HepG2 (cell line): ENCODE results near the gene CIB1. TPM values are rescaled to one million over a fixed set of nuclear protein-coding genes. Genes with fewer than 3 reads are reported as not detected.

Source experiments
- ATF3 ChIP-seq: sonication (generic); formaldehyde crosslinking; IDR thresholded peaks from 2 replicates; pipeline ENCODE4 v1.4.0; 2020; ENCODE audit warnings: missing genetic modification reagents
- ATRX ChIP-seq: sonication (generic); formaldehyde crosslinking; IDR thresholded peaks from 2 replicates; pipeline ENCODE4 v1.4.0; 2020; ENCODE audit warnings: missing genetic modification reagents, borderline replicate concordance
- CC2D1A ChIP-seq: sonication (generic); formaldehyde crosslinking; IDR thresholded peaks from 2 replicates; pipeline ENCODE4 v1.8.1; 2023; ENCODE audit warnings: mild to moderate bottlenecking, missing genetic modification reagents
- CREM ChIP-seq, 2 experiments: sonication (generic) in 1 of 2; formaldehyde crosslinking in 1 of 2; IDR thresholded peaks; 2 replicates each; pipeline versions ENCODE4 v1.4.0 to v1.6.1; 2016 to 2020; ENCODE audit warnings: antibody characterized with exemption in 1 of 2, mild to moderate bottlenecking in 1 of 2, missing genetic modification reagents in 1 of 2
- FOXO1 ChIP-seq: sonication (generic); formaldehyde crosslinking; IDR thresholded peaks from 2 replicates; pipeline ENCODE4 v1.4.0; 2020; ENCODE audit warnings: missing genetic modification reagents
- FOXO4 ChIP-seq: sonication (generic); formaldehyde crosslinking; conservative IDR thresholded peaks from 2 replicates; pipeline ENCODE4 v1.8.1; 2023; ENCODE audit warnings: missing genetic modification reagents
- HNRNPK ChIP-seq: fragments of 200-400 bp; formaldehyde crosslinking; IDR thresholded peaks from 2 replicates; pipeline ENCODE4 v1.6.1; 2018; ENCODE audit warnings: low read length, low read depth, moderate library complexity, mild to moderate bottlenecking; ENCODE audit not compliant: poor library complexity, severe bottlenecking
- JARID2 ChIP-seq: sonication (generic); formaldehyde crosslinking; IDR thresholded peaks from 2 replicates; pipeline ENCODE4 v1.8.1; 2023; ENCODE audit warnings: missing genetic modification reagents, inconsistent platforms; ENCODE audit not compliant: insufficient replicate concordance
- KDM3A ChIP-seq: IDR thresholded peaks from 2 replicates; pipeline ENCODE4 v1.6.1; 2018; ENCODE audit warnings: low read depth, missing compliant biosample characterization
- MED1 ChIP-seq: sonication (generic); formaldehyde crosslinking; IDR thresholded peaks from 2 replicates; pipeline ENCODE4 v1.4.0; 2020; ENCODE audit warnings: missing genetic modification reagents
- MLLT10 ChIP-seq: sonication (generic); formaldehyde crosslinking; IDR thresholded peaks from 2 replicates; pipeline ENCODE4 v1.4.0; 2020; ENCODE audit warnings: missing genetic modification reagents
- MTA1 ChIP-seq: sonication (generic); formaldehyde crosslinking; IDR thresholded peaks from 2 replicates; pipeline ENCODE4 v1.4.0; 2020; ENCODE audit warnings: missing genetic modification reagents, mild to moderate bottlenecking, borderline replicate concordance
- SAP130 ChIP-seq: IDR thresholded peaks from 2 replicates; pipeline ENCODE4 v1.6.1; 2016; ENCODE audit warnings: low read depth
- TBX2 ChIP-seq: sonication (generic); formaldehyde crosslinking; IDR thresholded peaks from 2 replicates; pipeline ENCODE4 v1.5.0; 2020; ENCODE audit warnings: missing genetic modification reagents, mild to moderate bottlenecking, borderline replicate concordance
- TCF7L2 ChIP-seq: IDR thresholded peaks from 2 replicates; pipeline ENCODE4 v1.6.1; 2011; ENCODE audit warnings: mild to moderate bottlenecking, low read depth, low read length, moderate library complexity
- ZNF24 ChIP-seq: fragments of 450-650 bp; IDR thresholded peaks from 2 replicates; pipeline ENCODE4 v1.6.1; 2017; ENCODE audit warnings: antibody characterized with exemption, mild to moderate bottlenecking
- ZNF281 ChIP-seq: sonication (generic); formaldehyde crosslinking; IDR thresholded peaks from 2 replicates; pipeline ENCODE4 v1.4.0; 2020; ENCODE audit warnings: missing genetic modification reagents, borderline replicate concordance
- ZNF326 ChIP-seq: sonication (generic); formaldehyde crosslinking; IDR thresholded peaks from 2 replicates; pipeline ENCODE4 v1.4.0; 2020; ENCODE audit warnings: missing genetic modification reagents, borderline replicate concordance
- ZNF331 ChIP-seq: sonication (generic); formaldehyde crosslinking; IDR thresholded peaks from 2 replicates; pipeline ENCODE4 v1.4.0; 2020; ENCODE audit warnings: missing genetic modification reagents
- ZNF33A ChIP-seq: sonication (generic); formaldehyde crosslinking; IDR thresholded peaks from 2 replicates; pipeline ENCODE4 v1.5.1; 2020; ENCODE audit warnings: missing genetic modification reagents, mild to moderate bottlenecking, moderate library complexity, borderline replicate concordance
- ZNF44 ChIP-seq: sonication (generic); formaldehyde crosslinking; IDR thresholded peaks from 2 replicates; pipeline ENCODE4 v1.5.1; 2020; ENCODE audit warnings: mild to moderate bottlenecking, missing genetic modification reagents
- ZNF446 ChIP-seq: sonication (generic); formaldehyde crosslinking; IDR thresholded peaks from 2 replicates; pipeline ENCODE4 v1.5.0; 2020; ENCODE audit warnings: mild to moderate bottlenecking, missing genetic modification reagents
- ZNF567 ChIP-seq: sonication (generic); formaldehyde crosslinking; IDR thresholded peaks from 2 replicates; pipeline ENCODE4 v1.8.1; 2023; ENCODE audit warnings: mild to moderate bottlenecking, missing genetic modification reagents, borderline replicate concordance
- ZNF678 ChIP-seq: sonication (generic); formaldehyde crosslinking; IDR thresholded peaks from 2 replicates; pipeline ENCODE4 v1.4.0; 2020; ENCODE audit warnings: mild to moderate bottlenecking, missing genetic modification reagents
- ZNF709 ChIP-seq: sonication (generic); formaldehyde crosslinking; IDR thresholded peaks from 2 replicates; pipeline ENCODE4 v1.5.0; 2020; ENCODE audit warnings: mild to moderate bottlenecking, missing genetic modification reagents
- ZNF724P ChIP-seq: sonication (generic); formaldehyde crosslinking; IDR thresholded peaks from 2 replicates; pipeline ENCODE4 v1.8.0; 2022; ENCODE audit warnings: missing genetic modification reagents, borderline replicate concordance
- ZNF737 ChIP-seq: sonication (generic); formaldehyde crosslinking; IDR thresholded peaks from 2 replicates; pipeline ENCODE4 v1.5.0; 2020; ENCODE audit warnings: missing genetic modification reagents, mild to moderate bottlenecking, borderline replicate concordance
- polyA plus RNA-seq, 8 experiments: library from polyadenylated mRNA; depleted of rRNA in 3 of 8; stranded (reverse) in 7 of 8; unstranded in 1 of 8; fragments of >200 nt; fragmentation: Illumina TruSeq in 4 of 8; extraction: Trizol in 4 of 8; gene quantifications; 2 replicates each; pipeline versions ENCODE4 v1.2.1 to v1.2.3, GENCODE V29; 2011 to 2016; ENCODE audit warnings: low read depth in 4 of 8, missing spikeins in 1 of 8, mixed read lengths in 1 of 8; ENCODE audit not compliant: insufficient read depth in 1 of 8
- total RNA-seq, 5 experiments: library from RNA; depleted of rRNA; stranded (reverse); fragments of >200 nt; fragmentation: Illumina TruSeq; extraction: Trizol; gene quantifications; 2 replicates each; pipeline ENCODE4 v1.2.3, GENCODE V29; 2016; ENCODE audit warnings: low read depth in 1 of 5

CIB1 gene
- total and polyA plus RNA-seq, 2 of the 13 experiments (the other 11 are each of a cell fraction or from before 2014, with no cell fraction given): 38.7 to 72.7 TPM

GRCh38 chr15:90201130-90201943 is 32.4 kb downstream of the CIB1 start, which contains the start of gene SEMA4B (continued):
- TF ChIP-seq FOXO4 (CRISPR knock-in tag) (no peak), ZNF737 (CRISPR knock-in tag) (no peak), FOXO1 (CRISPR knock-in tag) (no peak), ZNF326 (no peak), ATF3 (CRISPR knock-in tag) (no peak), KDM3A (CRISPR knock-in tag) (no peak), ZNF24 (no peak), HNRNPK (peak; percentile 72), ATRX (CRISPR knock-in tag) (no peak), CREM (IDR thresholded peaks at IDR 0.05) (no peak), CREM (CRISPR knock-in tag; IDR thresholded peaks at IDR 0.05) (no peak), MTA1 (CRISPR knock-in tag) (peak; percentile 8; the same call in 1 of the 2 replicates), MED1 (no peak), SAP130 (CRISPR knock-in tag) (peak; percentile 70), ZNF331 (no peak), JARID2 (CRISPR knock-in tag) (no peak), ZNF446 (0 out of 2 replicates have a peak, but pooled peaks have one; percentile 39), ZNF567 (CRISPR knock-in tag) (peak; percentile 81; the same call in 1 of the 2 replicates), MLLT10 (CRISPR knock-in tag) (no peak), ZNF709 (CRISPR knock-in tag) (peak; percentile 36; the same call in 1 of the 2 replicates), ZNF33A (CRISPR knock-in tag) (no peak), TCF7L2 (no peak), TBX2 (CRISPR knock-in tag) (peak; percentile 8; the same call in 1 of the 2 replicates), ZNF44 (no peak), ZNF281 (CRISPR knock-in tag) (no peak), ZNF678 (CRISPR knock-in tag) (no peak; the same call in 1 of the 2 replicates), CC2D1A (no peak), ZNF724P (CRISPR knock-in tag) (peak; percentile 68; the same call in 1 of the 2 replicates)
